GM12892 (cell line): ENCODE measurements around the gene NCL.

Experiments used
- POLR2A ChIP-seq: IDR thresholded peaks from 2 replicates; pipeline ENCODE4 v1.6.1; 2011; ENCODE audit warnings: low read depth, low read length, control low read depth
- POLR2AphosphoS5 ChIP-seq: IDR thresholded peaks from 2 replicates; pipeline ENCODE4 v1.6.1; 2011; ENCODE audit warnings: low read depth, low read length, control low read depth

GRCh38 chr2:231410293-231411004 lies 53.8 kb downstream of the NCL start:
- no peak for TF ChIP-seq POLR2A
- no peak for TF ChIP-seq POLR2AphosphoS5
